Ovary (tissue), 9 donors: ENCODE measurements around the gene FLOT2. TPM values are rescaled to one million over a fixed set of nuclear protein-coding genes. Genes with fewer than 3 reads are reported as not detected.

Source experiments
- DNase-seq, 5 donors: peaks; one replicate each; pipeline ENCODE4 v3.0.0-alpha.2; 2019 to 2020
- H3K27ac ChIP-seq, 2 donors: fragments of 200-600 bp; one replicate each; pipeline versions ENCODE4 v1.5.1 to v1.8.0; 2019 to 2022
- H3K27me3 ChIP-seq: fragments of 200-600 bp; one replicate; pipeline ENCODE4 v1.8.0; 2022
- H3K36me3 ChIP-seq: fragments of 200-600 bp; sonication (generic); one replicate; pipeline ENCODE4 v1.5.1; 2019
- H3K4me1 ChIP-seq: one replicate; pipeline ENCODE4 v1.8.1; 2013; ENCODE audit warnings: mild to moderate bottlenecking, moderate library complexity; ENCODE audit not compliant: insufficient read depth
- H3K4me3 ChIP-seq: fragments of 200-600 bp; sonication (generic); one replicate; pipeline ENCODE4 v1.5.1; 2017
- H3K9me3 ChIP-seq, 2 donors: fragments of 200-600 bp in 1 of 2; sonication (generic) in 1 of 2; one replicate each; pipeline versions ENCODE4 v1.5.1 to v1.8.1; 2013 to 2019; ENCODE audit warnings: mild to moderate bottlenecking in 1 of 2, moderate library complexity in 1 of 2
- CTCF ChIP-seq, 3 donors: fragments of 450-650 bp in 2 of 3; fragments of 200-600 bp in 1 of 3; IDR thresholded peaks; one replicate each; pipeline versions ENCODE4 v1.5.1 to v1.8.0; 2016 to 2022; ENCODE audit warnings: antibody characterized with exemption in 3 of 3, mild to moderate bottlenecking in 1 of 3
- EP300 ChIP-seq: sonication (generic); formaldehyde crosslinking; IDR thresholded peaks from one replicate; pipeline ENCODE4 v1.6.1; 2017; ENCODE audit warnings: antibody characterized with exemption
- POLR2A ChIP-seq: fragments of 450-650 bp; IDR thresholded peaks from one replicate; pipeline ENCODE4 v1.6.1; 2017; ENCODE audit warnings: antibody characterized with exemption, mild to moderate bottlenecking, moderate library complexity
- WGBS, 3 donors: extraction: QIAGEN DNeasy Blood & Tissue Kit in 1 of 3; methylation state at CpG; one replicate each; pipeline versions ENCODE4 v1.1.5 to v1.1.7; 2013 to 2017; 5-methylcytosine and 5-hydroxymethylcytosine counted together
- intact Hi-C, 4 donors: fragments of 100-400 bp; cut with DNase I; formaldehyde crosslinking; loops; one replicate each; pipeline versions ENCODE4 v1.11.0 to v1.15.1; 2022 to 2023
- polyA plus RNA-seq, 2 donors: library from polyadenylated mRNA; stranded (reverse); fragments of 200-250 nt in 1 of 2; fragments of 350-450 nt in 1 of 2; fragmentation: Illumina TruSeq in 1 of 2; extraction: RNeasy Lipid Tissue Mini Kit (QIAGEN cat#74804) in 1 of 2; gene quantifications; one replicate each; pipeline ENCODE4 v1.2.3, GENCODE V29; 2013 to 2014
- total RNA-seq, 7 donors: library from RNA; depleted of rRNA in 2 of 7; stranded (reverse); fragments of >200 nt in 2 of 7; fragmentation: NEBNext Ultra II Directional in 3 of 7; extraction: Animal tissue kit (Norgen Biotek cat#: 25700) in 3 of 7; gene quantifications; one replicate each; pipeline versions ENCODE4 v1.1.0 to v1.2.4, GENCODE V29; 2016 to 2023
- donor health status: DM: no; HTN: no; CAD: no; lungs with moderate emphysema.
- donor health status: DM: no; HTN: no; CAD: no.
- donor health status: Bipolar disorder and iron deficiency.
- donor health status: DM: yes; HTN: yes; CAD: no.
- donor health status: DM: no; HTN: no; CAD: no.
- donor health status: DM: yes; HTN: yes; CAD: no.

Gene FLOT2
- total and polyA plus RNA-seq, 9 donors: 29.3 to 82.3 (median 72.6) TPM

- no peak for DNase-seq
- intact Hi-C loops: no loop called here
- H3K36me3 ChIP-seq: no peaks in the 10 kb centered on the region
- H3K9me3 ChIP-seq: no peaks in the 10 kb centered on the region
- no peak overlapping the region for H3K27ac ChIP-seq
- no peak overlapping the region for H3K4me3 ChIP-seq
- no peaks in the 10 kb centered on the region for H3K27me3 ChIP-seq
- 85 to 87% (median 85%) methylated on average over 4 of the region's 4 CpGs for WGBS, 3 donors
- peaks cover 12% of the 10 kb centered on the region for H3K4me1 ChIP-seq
- no peak for TF ChIP-seq POLR2A
- TF ChIP-seq EP300: no peak
- TF ChIP-seq CTCF (IDR thresholded peaks at IDR 0.05): no peak
These were observed 46.8 kb upstream of the FLOT2 start for GRCh38 chr17:28944343-28944742.

- Histone ChIP-seq H3K9me3 (no peaks in the 10 kb centered on the region), H3K36me3 (no peaks in the 10 kb centered on the region), H3K4me3 (no peak overlapping the region), H3K4me1 (peaks cover 14% of the 10 kb centered on the region), H3K27ac (no peak overlapping the region), H3K27me3 (no peaks in the 10 kb centered on the region)
- intact Hi-C loops: no loop called here
- TF ChIP-seq EP300 (no peak), POLR2A (no peak), CTCF (IDR thresholded peaks at IDR 0.05) (no peak)
- no peak for DNase-seq
- WGBS, 3 donors: 87 to 94% (median 90%) methylated on average over 2 of the region's 2 CpGs
These were observed 45.4 kb upstream of the FLOT2 start for GRCh38 chr17:28942925-28943324.

GRCh38 chr17:28941251-28941650 is 43.7 kb upstream of the FLOT2 start:
- Histone ChIP-seq H3K27me3 (no peaks in the 10 kb centered on the region), H3K36me3 (no peaks in the 10 kb centered on the region), H3K4me3 (no peak overlapping the region), H3K4me1 (peaks cover 16% of the 10 kb centered on the region), H3K27ac (no peak overlapping the region), H3K9me3 (no peaks in the 10 kb centered on the region)
- intact Hi-C loops: no loop called here
- no peak for DNase-seq
- 91 to 96% (median 95%) methylated on average over 1 of the region's 1 CpG for WGBS, 3 donors
- no peak for TF ChIP-seq POLR2A
- no peak for TF ChIP-seq EP300
- no peak for TF ChIP-seq CTCF (IDR thresholded peaks at IDR 0.05)

- TF ChIP-seq EP300: no peak
- TF ChIP-seq CTCF (IDR thresholded peaks at IDR 0.05): no peak
- no peak for TF ChIP-seq POLR2A
These were observed 43.1 kb upstream of the FLOT2 start for GRCh38 chr17:28940675-28941074.

More at GRCh38 chr17:28940675-28941074, 43.1 kb upstream of the FLOT2 start:
- Histone ChIP-seq H3K4me3 (no peak overlapping the region), H3K27me3 (no peaks in the 10 kb centered on the region), H3K36me3 (no peaks in the 10 kb centered on the region), H3K9me3 (no peaks in the 10 kb centered on the region), H3K27ac (no peak overlapping the region), H3K4me1 (peaks cover 16% of the 10 kb centered on the region)
- 76 to 82% (median 81%) methylated on average over 3 of the region's 3 CpGs for WGBS, 3 donors
- intact Hi-C loops: no loop called here
- DNase-seq: no peak
